Stimulated activated CD8-positive, alpha-beta memory T cell treated with anti-CD3 and anti-CD28 coated beads, Interleukin-7, amount 100 ng/mL, for 48 hours (primary cell): Measurements from ENCODE around the gene LIPG.

Source experiments
- DNase-seq, 2 donors: peaks; one replicate each; pipeline ENCODE4 v3.0.0-alpha.2; 2020; ENCODE audit warnings: low read depth in 1 of 2; ENCODE audit errors: extremely low read depth in 1 of 2

Gene LIPG

GRCh38 chr18:49610022-49610445, 48.2 kb downstream of the LIPG start:
- no peak for DNase-seq

- DNase-seq: no peak
Observed at GRCh38 chr18:49611316-49611715, 49.5 kb downstream of the LIPG start.

- no peak for DNase-seq
Observed at GRCh38 chr18:49612515-49613033, 50.7 kb downstream of the LIPG start.

GRCh38 chr18:49613141-49613640, 51.3 kb downstream of the LIPG start:
- DNase-seq: no peak

- DNase-seq: no peak
Observed at GRCh38 chr18:49613641-49614151, 51.8 kb downstream of the LIPG start.

GRCh38 chr18:49616618-49617328, 54.9 kb downstream of the LIPG start:
- no peak for DNase-seq

GRCh38 chr18:49617329-49617695, 55.5 kb downstream of the LIPG start:
- DNase-seq: no peak

- DNase-seq: no peak
Observed at GRCh38 chr18:49617865-49618264, 56.0 kb downstream of the LIPG start.

- no peak for DNase-seq
Observed at GRCh38 chr18:49618742-49619681, 57.2 kb downstream of the LIPG start.

GRCh38 chr18:49619801-49620200, 57.9 kb downstream of the LIPG start:
- no peak for DNase-seq

GRCh38 chr18:49621301-49621700, 59.4 kb downstream of the LIPG start:
- DNase-seq: no peak

GRCh38 chr18:49621717-49622351, 60.0 kb downstream of the LIPG start:
- no peak for DNase-seq

GRCh38 chr18:49623571-49623970, 61.7 kb downstream of the LIPG start:
- DNase-seq: no peak

GRCh38 chr18:49625021-49625691, 63.3 kb downstream of the LIPG start:
- DNase-seq: no peak

- no peak for DNase-seq
Observed at GRCh38 chr18:49626842-49627467, 65.1 kb downstream of the LIPG start.

GRCh38 chr18:49628119-49628518, 66.3 kb downstream of the LIPG start:
- DNase-seq: no peak

- DNase-seq: no peak
Observed at GRCh38 chr18:49628881-49629795, 67.3 kb downstream of the LIPG start.

GRCh38 chr18:49630246-49630699, 68.4 kb downstream of the LIPG start:
- DNase-seq: no peak
